Kidney (tissue), 14 donors: ENCODE measurements around the gene BIN1. TPM values are rescaled to one million over a fixed set of nuclear protein-coding genes. Genes with fewer than 3 reads are reported as not detected.

Experiments
- DNase-seq, 5 donors: peaks; one replicate each; pipeline ENCODE4 v3.0.0-alpha.2; 2013 to 2020
- FAIRE-seq: peaks from 2 replicates; lab custom pipeline; 2012; peaks lifted over from hg19 to GRCh38; lab: Jason Lieb, UNC
- H3K27ac ChIP-seq, 2 donors: one replicate each; pipeline ENCODE4 v1.7.0; 2013; ENCODE audit warnings: low read depth in 2 of 2, low read length in 2 of 2, inconsistent platforms in 1 of 2
- H3K27me3 ChIP-seq: one replicate; pipeline ENCODE4 v1.7.1; 2013; ENCODE audit warnings: low read length, inconsistent platforms; ENCODE audit not compliant: control insufficient read depth, insufficient read depth
- H3K36me3 ChIP-seq, 3 donors: one replicate each; pipeline versions ENCODE4 v1.7.0 to v1.7.1; 2013; ENCODE audit warnings: low read length in 3 of 3, control low read depth in 1 of 3, inconsistent platforms in 1 of 3; ENCODE audit not compliant: insufficient read depth in 3 of 3, control insufficient read depth in 2 of 3
- H3K4me1 ChIP-seq, 3 donors: one replicate each; pipeline versions ENCODE4 v1.7.0 to v1.7.1; 2013; ENCODE audit warnings: low read length in 3 of 3, inconsistent platforms in 1 of 3, low read depth in 1 of 3; ENCODE audit not compliant: control insufficient read depth in 2 of 3, insufficient read depth in 2 of 3
- H3K4me3 ChIP-seq, 3 donors: one replicate each; pipeline versions ENCODE4 v1.7.0 to v1.8.1; 2013; ENCODE audit warnings: low read length in 3 of 3, control low read depth in 1 of 3, inconsistent platforms in 1 of 3
- H3K9ac ChIP-seq, 3 donors: one replicate each; pipeline versions ENCODE4 v1.7.0 to v1.7.1; 2013; ENCODE audit warnings: low read length in 3 of 3, control low read depth in 1 of 3, inconsistent platforms in 1 of 3
- H3K9me3 ChIP-seq, 3 donors: one replicate each; pipeline versions ENCODE4 v1.7.0 to v1.7.1; 2013; ENCODE audit warnings: low read length in 3 of 3, control low read depth in 1 of 3, inconsistent platforms in 1 of 3; ENCODE audit not compliant: control insufficient read depth in 2 of 3, insufficient read depth in 1 of 3
- intact Hi-C: fragments of 100-400 bp; cut with DNase I; formaldehyde crosslinking; loops from one replicate; pipeline ENCODE4 v1.11.1; 2022
- polyA plus RNA-seq: library from polyadenylated mRNA; stranded (reverse); fragments of 350-450 nt; fragmentation: Illumina TruSeq; extraction: RNeasy Lipid Tissue Mini Kit (QIAGEN cat#74804); gene quantifications from one replicate; pipeline ENCODE4 v1.2.3, GENCODE V29; 2014; ENCODE audit warnings: low read depth, low replicate concordance; ENCODE audit not compliant: insufficient read depth
- total RNA-seq: library from RNA; stranded (reverse); fragmentation: NEBNext Ultra II Directional; extraction: Animal tissue kit (Norgen Biotek cat#: 25700); gene quantifications from one replicate; pipeline ENCODE4 v1.2.1, GENCODE V29; 2021
- TF ChIP-seq, protein P1 (sequence below): IDR thresholded peaks from 3 replicates; pipeline ENCODE4 v1.5.1; 2012; ENCODE audit warnings: mild to moderate bottlenecking, moderate library complexity, borderline replicate concordance; ENCODE audit not compliant: insufficient read depth; ENCODE audit errors: extremely low read depth
- donor health status: control.
- donor health status: control.
- donor health status: control.
- donor health status: control.
- donor health status: control.
- donor health status: DM: yes; HTN: yes; CAD: no.
- donor health status: Normal renal cell carcinoma (clear cell type).

BIN1 gene
- total and polyA plus RNA-seq, 2 donors from 2014 or later = 121 to 167 TPM

DNA sequence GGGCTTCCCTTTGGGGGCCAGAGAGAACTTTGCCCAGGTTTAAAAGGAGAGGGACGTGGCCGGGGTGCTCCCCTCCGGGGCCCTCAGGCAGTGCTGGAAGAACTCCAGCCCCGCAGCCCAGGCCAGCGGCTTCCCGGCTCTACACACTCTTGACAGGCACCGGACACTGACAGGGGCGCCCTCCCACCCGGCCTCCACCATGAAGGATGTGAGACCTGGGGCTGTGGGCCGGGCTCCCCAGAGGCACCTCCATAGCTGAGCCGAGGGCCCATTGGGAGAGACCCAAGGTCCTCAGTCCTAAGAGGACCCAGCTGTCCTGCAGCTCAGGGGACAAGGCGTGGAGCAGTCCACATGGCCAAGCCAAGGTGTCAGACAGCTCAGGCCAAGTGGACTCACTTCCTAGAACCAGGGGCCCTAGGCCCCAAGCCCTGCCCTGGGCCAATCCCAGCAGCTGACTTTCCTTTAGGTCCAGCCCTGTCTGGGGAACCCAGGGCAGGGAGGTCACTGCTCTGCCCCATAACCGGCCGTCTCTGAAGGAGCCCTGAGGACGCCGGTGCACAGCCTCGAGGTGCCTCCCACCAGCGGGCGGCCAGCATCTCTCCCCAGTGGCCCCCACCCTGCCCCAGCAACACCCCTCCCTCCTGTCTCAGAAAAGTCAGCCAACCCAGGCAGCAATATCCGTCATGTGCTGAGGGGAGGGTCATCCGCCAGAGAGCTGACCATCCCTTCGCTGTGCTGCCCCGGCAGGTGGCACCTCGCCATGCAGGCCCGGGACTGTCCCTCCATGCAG is 51.8 kb downstream of the BIN1 start:
- peaks cover 0 to 12% (median 4%) of the 10 kb centered on the region in 3 donors for H3K4me1 ChIP-seq
- H3K36me3 ChIP-seq = peaks cover 0 to 4% (median 0%) of the 10 kb centered on the region in 3 donors
- H3K4me3 ChIP-seq = no peak overlapping the region
- no peak overlapping the region for H3K27ac ChIP-seq
- intact Hi-C loops = no loop called here
- TF ChIP-seq, protein P1, sequence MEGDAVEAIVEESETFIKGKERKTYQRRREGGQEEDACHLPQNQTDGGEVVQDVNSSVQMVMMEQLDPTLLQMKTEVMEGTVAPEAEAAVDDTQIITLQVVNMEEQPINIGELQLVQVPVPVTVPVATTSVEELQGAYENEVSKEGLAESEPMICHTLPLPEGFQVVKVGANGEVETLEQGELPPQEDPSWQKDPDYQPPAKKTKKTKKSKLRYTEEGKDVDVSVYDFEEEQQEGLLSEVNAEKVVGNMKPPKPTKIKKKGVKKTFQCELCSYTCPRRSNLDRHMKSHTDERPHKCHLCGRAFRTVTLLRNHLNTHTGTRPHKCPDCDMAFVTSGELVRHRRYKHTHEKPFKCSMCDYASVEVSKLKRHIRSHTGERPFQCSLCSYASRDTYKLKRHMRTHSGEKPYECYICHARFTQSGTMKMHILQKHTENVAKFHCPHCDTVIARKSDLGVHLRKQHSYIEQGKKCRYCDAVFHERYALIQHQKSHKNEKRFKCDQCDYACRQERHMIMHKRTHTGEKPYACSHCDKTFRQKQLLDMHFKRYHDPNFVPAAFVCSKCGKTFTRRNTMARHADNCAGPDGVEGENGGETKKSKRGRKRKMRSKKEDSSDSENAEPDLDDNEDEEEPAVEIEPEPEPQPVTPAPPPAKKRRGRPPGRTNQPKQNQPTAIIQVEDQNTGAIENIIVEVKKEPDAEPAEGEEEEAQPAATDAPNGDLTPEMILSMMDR = no peak
- no peaks in the 10 kb centered on the region for H3K27me3 ChIP-seq
- no peak overlapping the region for H3K9ac ChIP-seq
- DNase-seq = peak in 1 of 5 donors; percentile 71
- no peaks in the 10 kb centered on the region for H3K9me3 ChIP-seq
- no peak for FAIRE-seq

DNA sequence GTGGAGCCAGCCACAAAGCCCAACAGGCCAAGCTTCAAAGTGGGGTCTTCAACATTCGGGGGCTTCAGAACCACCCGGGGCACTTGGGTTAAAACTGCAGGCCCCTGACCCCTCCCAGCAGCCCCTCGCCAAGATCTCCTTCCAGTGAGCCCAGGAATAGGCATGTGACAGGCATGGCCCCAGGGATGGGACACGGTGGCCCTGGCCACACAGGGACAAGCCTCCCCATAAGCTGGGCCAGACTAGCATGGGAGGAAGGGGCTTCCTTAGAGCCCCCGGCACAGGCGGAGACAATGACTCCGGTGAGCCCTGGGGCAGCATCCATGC is 52.4 kb downstream of the BIN1 start:
- peaks cover 0 to 12% (median 4%) of the 10 kb centered on the region in 3 donors for H3K4me1 ChIP-seq
- intact Hi-C loops = no loop called here
- TF ChIP-seq, protein P1 = no peak
- no peaks in the 10 kb centered on the region for H3K9me3 ChIP-seq
- DNase-seq = no peak
- no peak overlapping the region for H3K9ac ChIP-seq
- no peaks in the 10 kb centered on the region for H3K27me3 ChIP-seq
- H3K36me3 ChIP-seq = peaks cover 0 to 4% (median 0%) of the 10 kb centered on the region in 3 donors
- no peak for FAIRE-seq
- H3K27ac ChIP-seq = peak overlapping the region; percentile 14 to 32
- H3K4me3 ChIP-seq = no peak overlapping the region

DNA sequence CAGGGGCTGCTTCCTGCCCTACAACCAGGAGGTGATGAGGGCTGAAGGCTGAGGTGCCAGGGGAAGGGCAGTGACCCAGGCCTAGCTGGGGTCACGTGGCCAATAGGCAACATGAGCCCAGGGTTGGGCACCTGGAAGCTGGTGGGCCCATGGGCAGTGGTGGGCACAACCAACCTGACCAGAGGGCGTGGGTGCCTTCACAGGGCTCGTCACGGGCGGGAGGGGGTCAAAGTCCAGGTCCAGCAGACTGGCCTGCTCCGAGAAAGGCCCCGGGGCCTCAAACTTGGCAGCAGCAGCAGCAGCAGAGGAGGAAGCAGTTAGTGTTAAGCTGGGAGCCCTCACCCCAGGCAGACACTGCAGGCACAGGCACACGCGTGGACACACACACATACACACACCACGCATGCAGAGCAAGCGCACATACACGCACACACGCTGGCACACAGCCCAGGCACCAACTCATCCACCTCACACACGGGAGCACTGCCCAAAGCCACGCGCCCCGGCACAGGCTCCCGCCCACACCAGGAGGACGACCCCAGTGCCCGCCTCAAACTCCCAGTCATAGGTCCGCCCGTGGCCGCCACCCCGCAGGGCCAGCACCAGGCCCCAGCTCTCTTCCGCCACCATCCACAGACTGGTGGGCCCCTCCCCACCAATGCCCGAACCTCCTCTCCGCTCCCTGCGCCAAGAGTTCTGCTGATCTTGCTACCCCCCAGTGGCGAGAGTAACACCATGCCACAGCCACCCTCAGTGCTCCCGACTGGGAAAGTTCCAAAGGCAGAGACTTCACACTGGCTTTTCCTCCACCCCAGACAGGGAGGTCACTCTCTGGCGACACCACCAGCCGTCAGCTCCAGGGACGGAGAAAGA is 53.0 kb downstream of the BIN1 start:
- TF ChIP-seq, protein P1 = no peak
- Histone ChIP-seq H3K9me3 (no peaks in the 10 kb centered on the region), H3K4me3 (no peak overlapping the region), H3K36me3 (no peaks in the 10 kb centered on the region), H3K9ac (no peak overlapping the region), H3K4me1 (peaks cover 0 to 12% (median 4%) of the 10 kb centered on the region in 3 donors), H3K27me3 (no peaks in the 10 kb centered on the region), H3K27ac (peak overlapping the region; percentile 28 to 51)
- FAIRE-seq (no peak), DNase-seq (peak in 1 of 5 donors; percentile 71)
- intact Hi-C loops = no loop called here
